Calu3 (cell line): Measurements from ENCODE around the gene GAS7. TPM values are rescaled to one million over a fixed set of nuclear protein-coding genes. Genes with fewer than 3 reads are reported as not detected.

ENCODE experiments used
- BruUV-seq: library from RNA; stranded (reverse); fragments of 400-500 nt; replicated peaks from 2 replicates; lab custom pipeline; 2021; lab: Mats Ljungman, UMichigan
- CTCF ChIA-PET: fragments of 300-600 bp; sonication (Branson Sonifier 250); formaldehyde crosslinking; loops from one replicate; lab custom pipeline; 2022; ENCODE audit warnings: antibody characterized with exemption; lab: Charles Lee
- DNase-seq: peaks from one replicate; pipeline ENCODE4 v3.0.0; 2022
- H3K27ac Mint-ChIP-seq: one replicate; pipeline ENCODE4 v1.8.0; 2022; ENCODE audit warnings: mixed read lengths; ENCODE audit not compliant: unreplicated experiment
- H3K27me3 Mint-ChIP-seq: one replicate; pipeline ENCODE4 v1.8.0; 2022; ENCODE audit warnings: mixed read lengths; ENCODE audit not compliant: unreplicated experiment
- H3K36me3 Mint-ChIP-seq: one replicate; pipeline ENCODE4 v1.8.0; 2022; ENCODE audit warnings: mild to moderate bottlenecking, moderate library complexity, mixed read lengths; ENCODE audit not compliant: insufficient read depth, unreplicated experiment
- H3K4me1 Mint-ChIP-seq: one replicate; pipeline ENCODE4 v1.8.0; 2022; ENCODE audit warnings: mild to moderate bottlenecking, low read depth, mixed read lengths; ENCODE audit not compliant: unreplicated experiment
- H3K4me3 Mint-ChIP-seq: one replicate; pipeline ENCODE4 v1.8.0; 2022; ENCODE audit warnings: mild to moderate bottlenecking, low read depth, moderate library complexity, mixed read lengths; ENCODE audit not compliant: unreplicated experiment
- H3K9me3 Mint-ChIP-seq: one replicate; pipeline ENCODE4 v1.8.0; 2022; ENCODE audit warnings: low read depth, mixed read lengths; ENCODE audit not compliant: unreplicated experiment
- intact Hi-C: fragments of 100-400 bp; cut with micrococcal nuclease; formaldehyde crosslinking; loops from one replicate; pipeline ENCODE4 v1.10.0; 2022; ENCODE audit not compliant: unreplicated experiment
- total RNA-seq: library from RNA; stranded (reverse); gene quantifications from 2 replicates; pipeline ENCODE4 v1.2.3, GENCODE V29; 2022
- TF ChIP-seq, protein P1 (sequence below): fragments of 200-600 bp; IDR thresholded peaks from one replicate; pipeline ENCODE4 v1.8.0; 2022; ENCODE audit warnings: antibody characterized with exemption; ENCODE audit not compliant: unreplicated experiment

The GAS7 gene
- total RNA-seq, 1 experiment from 2014 or later: 0.42 TPM

DNA sequence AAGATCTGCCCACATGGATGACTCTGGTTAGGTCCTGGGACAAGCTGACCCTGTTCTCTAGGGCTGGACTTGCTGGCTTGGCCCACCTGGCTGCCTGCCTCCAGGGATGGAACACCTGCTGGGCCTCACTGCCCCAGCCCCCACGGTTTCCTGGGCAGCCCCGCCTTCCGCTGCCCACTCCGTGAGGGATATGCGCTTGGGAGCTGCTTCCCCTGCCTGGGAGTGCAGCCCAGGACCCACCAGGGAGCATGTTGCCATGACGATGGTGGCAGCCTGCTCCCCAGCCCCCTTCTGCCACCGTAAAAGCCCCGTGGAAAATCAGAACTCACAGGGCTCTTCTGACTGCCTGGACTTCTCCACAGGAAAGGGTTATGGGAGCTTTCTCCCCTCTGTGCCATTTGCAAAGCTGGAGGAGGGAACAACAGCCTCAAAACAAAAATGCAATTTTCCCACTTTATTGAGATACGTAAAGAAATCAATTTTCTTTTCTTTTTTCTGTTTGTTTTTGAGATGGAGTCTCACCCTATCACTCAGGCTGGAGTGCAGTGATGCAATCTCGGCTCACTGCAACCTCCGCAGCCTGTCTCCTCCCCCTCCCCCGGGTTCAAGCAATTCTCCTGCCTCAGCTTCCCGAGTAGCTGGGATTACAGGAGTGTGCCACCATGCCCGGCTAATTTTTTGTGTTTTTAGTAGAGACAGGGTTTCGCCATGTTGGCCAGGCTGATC, 18.0 kb upstream of the GAS7 start:
- BruUV-seq: no TSS peak
- Mint-ChIP-seq H3K36me3 (no peaks in the 10 kb centered on the region), H3K27me3 (no peaks in the 10 kb centered on the region), H3K4me1 (no peaks in the 10 kb centered on the region), H3K27ac (no peak overlapping the region), H3K4me3 (no peak overlapping the region), H3K9me3 (peaks cover 5% of the 10 kb centered on the region)
- CTCF ChIA-PET: no interaction called here
- no peak for DNase-seq
- TF ChIP-seq, protein P1, sequence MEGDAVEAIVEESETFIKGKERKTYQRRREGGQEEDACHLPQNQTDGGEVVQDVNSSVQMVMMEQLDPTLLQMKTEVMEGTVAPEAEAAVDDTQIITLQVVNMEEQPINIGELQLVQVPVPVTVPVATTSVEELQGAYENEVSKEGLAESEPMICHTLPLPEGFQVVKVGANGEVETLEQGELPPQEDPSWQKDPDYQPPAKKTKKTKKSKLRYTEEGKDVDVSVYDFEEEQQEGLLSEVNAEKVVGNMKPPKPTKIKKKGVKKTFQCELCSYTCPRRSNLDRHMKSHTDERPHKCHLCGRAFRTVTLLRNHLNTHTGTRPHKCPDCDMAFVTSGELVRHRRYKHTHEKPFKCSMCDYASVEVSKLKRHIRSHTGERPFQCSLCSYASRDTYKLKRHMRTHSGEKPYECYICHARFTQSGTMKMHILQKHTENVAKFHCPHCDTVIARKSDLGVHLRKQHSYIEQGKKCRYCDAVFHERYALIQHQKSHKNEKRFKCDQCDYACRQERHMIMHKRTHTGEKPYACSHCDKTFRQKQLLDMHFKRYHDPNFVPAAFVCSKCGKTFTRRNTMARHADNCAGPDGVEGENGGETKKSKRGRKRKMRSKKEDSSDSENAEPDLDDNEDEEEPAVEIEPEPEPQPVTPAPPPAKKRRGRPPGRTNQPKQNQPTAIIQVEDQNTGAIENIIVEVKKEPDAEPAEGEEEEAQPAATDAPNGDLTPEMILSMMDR: no peak
- intact Hi-C loops: no loop called here

DNA sequence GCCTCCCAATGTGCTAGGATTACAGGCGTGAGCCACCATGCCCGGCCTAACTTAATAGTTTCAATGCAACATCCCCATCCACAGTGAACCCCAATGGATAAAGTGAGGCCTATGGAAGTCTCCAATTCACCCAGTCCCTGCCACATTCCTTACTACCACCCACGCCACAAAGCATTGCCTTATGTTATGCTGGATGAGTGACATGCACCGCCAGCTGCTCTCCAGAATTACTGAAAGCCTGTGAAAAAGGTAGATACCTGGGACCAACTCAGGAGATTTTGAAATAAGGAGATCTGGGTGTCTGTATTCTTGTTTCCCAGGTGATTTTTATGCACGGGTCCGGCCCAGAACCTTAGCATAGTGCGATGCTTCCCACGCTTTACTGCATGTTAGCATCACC, 16.9 kb upstream of the GAS7 start:
- no peaks in the 10 kb centered on the region for H3K36me3 Mint-ChIP-seq
- no peak for DNase-seq
- no TSS peak for BruUV-seq
- H3K9me3 Mint-ChIP-seq: peaks cover 5% of the 10 kb centered on the region
- no peaks in the 10 kb centered on the region for H3K27me3 Mint-ChIP-seq
- no peak overlapping the region for H3K4me3 Mint-ChIP-seq
- CTCF ChIA-PET: no interaction called here
- H3K4me1 Mint-ChIP-seq: no peaks in the 10 kb centered on the region
- intact Hi-C loops: no loop called here
- H3K27ac Mint-ChIP-seq: no peak overlapping the region
- TF ChIP-seq, protein P1: no peak

DNA sequence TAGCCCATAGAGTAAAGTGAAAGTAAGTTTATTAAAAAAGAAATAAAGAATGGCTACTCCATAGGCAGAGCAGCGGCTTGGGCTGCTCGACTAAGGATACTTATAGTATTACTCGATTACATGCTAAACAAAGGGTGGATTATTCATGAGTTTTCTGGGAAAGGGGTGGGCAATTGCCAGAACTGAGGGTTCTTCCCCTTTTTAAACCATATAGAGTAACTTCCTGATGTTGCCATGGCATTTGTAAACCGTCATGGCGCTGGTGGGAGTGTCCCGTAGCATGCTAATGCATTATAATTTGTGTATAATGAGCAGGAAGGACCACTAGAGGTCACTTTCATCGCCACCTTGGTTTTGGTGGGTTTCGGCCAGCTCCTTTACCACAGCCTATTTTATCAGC, 13.3 kb upstream of the GAS7 start:
- Mint-ChIP-seq H3K4me1 (no peaks in the 10 kb centered on the region), H3K27me3 (no peaks in the 10 kb centered on the region), H3K9me3 (no peaks in the 10 kb centered on the region), H3K36me3 (no peaks in the 10 kb centered on the region), H3K4me3 (no peak overlapping the region), H3K27ac (no peak overlapping the region)
- TF ChIP-seq, protein P1: no peak
- no peak for DNase-seq
- CTCF ChIA-PET: interaction anchor here (0.6 kb wide), 1 partner anchor 126 kb away, joined by 3 read pairs; no protein-coding TSS in a partner anchor
- no TSS peak for BruUV-seq
- intact Hi-C loops: no loop called here

DNA sequence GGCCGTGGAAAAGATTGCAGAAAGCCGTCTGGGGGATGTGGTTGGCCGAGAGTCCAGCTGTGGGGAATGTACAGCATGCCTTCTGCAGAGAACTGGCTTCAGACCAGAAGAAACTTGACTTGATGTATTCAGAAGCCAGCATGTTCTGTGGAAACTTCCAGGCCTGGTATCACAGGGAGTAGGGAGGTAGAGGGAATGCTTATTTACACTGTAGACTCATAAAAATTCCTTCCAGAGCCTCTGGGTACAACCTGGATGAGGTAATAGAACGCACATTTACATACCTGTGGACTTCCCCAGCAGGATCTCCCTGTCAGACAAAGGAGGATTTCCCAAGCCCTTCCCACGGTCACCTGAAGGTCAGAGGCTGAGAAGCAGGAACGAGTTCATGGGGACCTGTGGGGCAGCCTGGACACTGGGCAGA, 11.8 kb upstream of the GAS7 start:
- Mint-ChIP-seq H3K4me3 (no peak overlapping the region), H3K36me3 (no peaks in the 10 kb centered on the region), H3K4me1 (no peaks in the 10 kb centered on the region), H3K9me3 (peaks cover 2% of the 10 kb centered on the region), H3K27me3 (no peaks in the 10 kb centered on the region), H3K27ac (no peak overlapping the region)
- DNase-seq: no peak
- intact Hi-C loops: no loop called here
- BruUV-seq: no TSS peak
- CTCF ChIA-PET: no interaction called here
- TF ChIP-seq, protein P1: no peak
